Measurements from ENCODE around the gene MEA1. TPM values are rescaled to one million over a fixed set of nuclear protein-coding genes. Genes with fewer than 3 reads are reported as not detected.
A peak's percentile ranks its signal among the peaks of the same experiment; 100 is the strongest.

The MEA1 gene
- total RNA-seq: 10 to 100 TPM; 20.3 to 27.5 (median 26.9) TPM
- 10 to 100 TPM; 42.5 to 95.2 (median 48.6) TPM for polyA plus RNA-seq
- long read RNA-seq, donor 1, transcript MEA1-204 (4 exons, 1,004 nt): major isoform, 17 of 19 reads
- long read RNA-seq, donor 1, partial matches to known transcripts: 0 of 19 reads
- long read RNA-seq, donor 1, other reads (novel, unspliced or antisense): 0 of 19 reads
- long read RNA-seq, donor 2, transcript MEA1-204 (4 exons, 1,004 nt): major isoform, 24 of 29 reads
- long read RNA-seq, donor 2, partial matches to known transcripts: 1 of 29 reads
- long read RNA-seq, donor 2, other reads (novel, unspliced or antisense): 0 of 29 reads

GRCh38 chr6:43013843-43014433 lies at the start of gene MEA1, which contains the start of gene KLHDC3:
Gene MEA1 (minus strand): TSS chr6:43013946. CDS start chr6:43013813, 133 bp downstream.
Gene KLHDC3 (plus strand): TSS chr6:43014249. CDS start chr6:43017193, 2,944 bp downstream.
- peak; percentile 91 to 97 (median 94) for ATAC-seq
- H3K9me3 ChIP-seq: no peaks in the 10 kb centered on the region
- no peaks in the 10 kb centered on the region for H3K27me3 ChIP-seq (ENCODE audit: insufficient read depth in 3 of 3, low read length in 2 of 3)
- TF ChIP-seq CTCF (IDR thresholded peaks at IDR 0.05): no peak
- peak within 1 kb of the TSS; percentile 87 for H3K27ac ChIP-seq
- H3K4me3 ChIP-seq: peak within 1 kb of the TSS; percentile 77
- H3K4me1 ChIP-seq: peaks cover 51% of the 10 kb centered on the region
- peak; percentile 99 for DNase-seq
- H3K36me3 ChIP-seq (ENCODE audit: insufficient read depth in 1 of 2, low read depth in 1 of 2): peaks cover 4 to 51% of the 10 kb centered on the region in 2 donors
- intact Hi-C loops (cut with DNase I): loop anchor here in 1 of 2 donors (2.0 kb wide), 1 partner anchor 47 kb away; no protein-coding TSS in a partner anchor
- 0% methylated on average over 49 to 51 of the region's 51 CpGs for WGBS, 3 donors

- peaks cover 0 to 63% of the 10 kb centered on the region in 2 donors for H3K36me3 ChIP-seq (ENCODE audit: insufficient read depth in 1 of 2, low read depth in 1 of 2)
- H3K4me3 ChIP-seq: no peak overlapping the region
- WGBS, 3 donors: 93 to 95% (median 94%) methylated on average over 12 of the region's 12 CpGs
- H3K27me3 ChIP-seq (ENCODE audit: insufficient read depth in 3 of 3, low read length in 2 of 3): no peaks in the 10 kb centered on the region
- intact Hi-C loops (cut with DNase I): no loop called here
- DNase-seq (no peak), ATAC-seq (no peak)
- H3K4me1 ChIP-seq: peaks cover 14% of the 10 kb centered on the region
- H3K27ac ChIP-seq: no peak overlapping the region
- no peaks in the 10 kb centered on the region for H3K9me3 ChIP-seq
- TF ChIP-seq CTCF (IDR thresholded peaks at IDR 0.05): no peak
Measured at GRCh38 chr6:43062818-43063217, 49.1 kb upstream of the MEA1 start.

GRCh38 chr6:43061861-43062260 lies 48.1 kb upstream of the MEA1 start:
- 79 to 83% (median 82%) methylated on average over 2 of the region's 2 CpGs for WGBS, 3 donors
- Histone ChIP-seq H3K27ac (no peak overlapping the region), H3K27me3 (ENCODE audit: insufficient read depth in 3 of 3, low read length in 2 of 3) (no peaks in the 10 kb centered on the region), H3K4me3 (no peak overlapping the region), H3K4me1 (peaks cover 18% of the 10 kb centered on the region), H3K36me3 (ENCODE audit: insufficient read depth in 1 of 2, low read depth in 1 of 2) (peaks cover 0 to 66% of the 10 kb centered on the region in 2 donors), H3K9me3 (no peaks in the 10 kb centered on the region)
- DNase-seq (no peak), ATAC-seq (no peak)
- intact Hi-C loops (cut with DNase I): loop anchor here in 1 of 2 donors (2.0 kb wide), 1 partner anchor 49 kb away; the partner anchor contains the start of gene MEA1
- TF ChIP-seq CTCF (IDR thresholded peaks at IDR 0.05): no peak

- Histone ChIP-seq H3K9me3 (no peaks in the 10 kb centered on the region), H3K27me3 (ENCODE audit: insufficient read depth in 3 of 3, low read length in 2 of 3) (no peaks in the 10 kb centered on the region), H3K4me1 (peaks cover 18% of the 10 kb centered on the region), H3K36me3 (ENCODE audit: insufficient read depth in 1 of 2, low read depth in 1 of 2) (peaks cover 0 to 66% of the 10 kb centered on the region in 2 donors), H3K27ac (no peak overlapping the region), H3K4me3 (peak overlapping the region; percentile 85)
- no peak for TF ChIP-seq CTCF (IDR thresholded peaks at IDR 0.05)
- DNase-seq: no peak
- ATAC-seq: no peak
- intact Hi-C loops (cut with DNase I): loop anchor here in 1 of 2 donors (2.0 kb wide), 1 partner anchor 48 kb away; the partner anchor contains the start of gene MEA1
- 83 to 88% (median 87%) methylated on average over 12 of the region's 12 CpGs for WGBS, 3 donors
Measured at GRCh38 chr6:43060755-43061633, 47.2 kb upstream of the MEA1 start.

All from psoas muscle (tissue), 8 donors.